ENCODE data around the gene CABP4.
"Not testable (repeated sequence)": the region's sequence is repeated elsewhere in the genome, so short reads cannot be mapped to it uniquely, and the experiment has no call there.

The CABP4 gene

GRCh38 chr11:67464411-67465188 lies 9.4 kb downstream of the CABP4 start:
- H2AFZ ChIP-seq (ENCODE audit: low read depth, low read length), result peak overlapping the region; percentile 51
- peak overlapping the region; percentile 48 to 77 for H3K4ac ChIP-seq (ENCODE audit: low read depth in 1 of 2, low read length in 2 of 2)

GRCh38 chr11:67465189-67465510 lies 10.0 kb downstream of the CABP4 start:
- WGBS, result 79% methylated on average over 3 of the region's 3 CpGs
- no peak overlapping the region for H2BK5ac ChIP-seq (ENCODE audit: low read depth, low read length, poor library complexity, severe bottlenecking)
- H3K27ac ChIP-seq (ENCODE audit: low read length, poor library complexity, severe bottlenecking), result peak overlapping the region; percentile 24
- H4K91ac ChIP-seq (ENCODE audit: low read length), result peak overlapping the region; percentile 9
- peak overlapping the region; percentile 87 for H2AK5ac ChIP-seq (ENCODE audit: low read length, severe bottlenecking)
- H3K18ac ChIP-seq (ENCODE audit: low read depth in 1 of 2, low read length in 2 of 2), result peak overlapping the region in 1 of 2 experiments; percentile 94
- H2BK15ac ChIP-seq (ENCODE audit: low read depth, poor library complexity, severe bottlenecking), result no peak overlapping the region
- H3K14ac ChIP-seq (ENCODE audit: low read length in 2 of 2), result no peak overlapping the region
- H4K8ac ChIP-seq (ENCODE audit: low read length), result no peak overlapping the region
- H3K4me2 ChIP-seq (ENCODE audit: low read length, poor library complexity, severe bottlenecking), result peak overlapping the region; percentile 64
- H3K36me3 ChIP-seq (ENCODE audit: control insufficient read depth in 1 of 2, insufficient read depth in 2 of 2, low read depth in 1 of 2, low read length in 2 of 2), result peaks cover 13 to 17% of the 10 kb centered on the region in 2 experiments
- H3K27me3 ChIP-seq (ENCODE audit: control insufficient read depth in 1 of 2, insufficient read depth in 1 of 2, low read length in 2 of 2), result no peaks in the 10 kb centered on the region
- no peak overlapping the region for H2BK120ac ChIP-seq (ENCODE audit: low read depth, low read length)
- peak; percentile 4 for DNase-seq
- H3K4ac ChIP-seq (ENCODE audit: low read depth in 1 of 2, low read length in 2 of 2), result peak overlapping the region in 1 of 2 experiments; percentile 77
- peaks cover 17% of the 10 kb centered on the region for H3K79me1 ChIP-seq (replicated peaks; ENCODE audit: low read length, poor library complexity, severe bottlenecking)
- H3K4me3 ChIP-seq (ENCODE audit: insufficient read depth in 1 of 2, low read depth in 1 of 2, low read length in 2 of 2), result peak overlapping the region; percentile 65
- peaks cover 32% of the 10 kb centered on the region for H3K4me1 ChIP-seq (ENCODE audit: control insufficient read depth, insufficient read depth, low read depth, low read length)
- H3K23ac ChIP-seq (ENCODE audit: low read length in 2 of 2), result no peak overlapping the region
- H2AFZ ChIP-seq (ENCODE audit: low read depth, low read length), result peak overlapping the region; percentile 36
- H3K9ac ChIP-seq (ENCODE audit: low read length), result no peak overlapping the region
- H2BK12ac ChIP-seq (ENCODE audit: low read length in 2 of 2), result peak overlapping the region in 1 of 2 experiments; percentile 80
- no peaks in the 10 kb centered on the region for H3K9me3 ChIP-seq (ENCODE audit: control insufficient read depth, low read length)

More at GRCh38 chr11:67464411-67465188, 9.4 kb downstream of the CABP4 start:
- Histone ChIP-seq H2BK15ac (ENCODE audit: low read depth, poor library complexity, severe bottlenecking) (peak overlapping the region; percentile 84), H3K4me1 (ENCODE audit: control insufficient read depth, insufficient read depth, low read depth, low read length) (peaks cover 32% of the 10 kb centered on the region), H3K36me3 (ENCODE audit: control insufficient read depth in 1 of 2, insufficient read depth in 2 of 2, low read depth in 1 of 2, low read length in 2 of 2) (peaks cover 13 to 17% of the 10 kb centered on the region in 2 experiments), H2BK5ac (ENCODE audit: low read depth, low read length, poor library complexity, severe bottlenecking) (no peak overlapping the region), H3K18ac (ENCODE audit: low read depth in 1 of 2, low read length in 2 of 2) (peak overlapping the region; percentile 40 to 94), H3K4me2 (ENCODE audit: low read length, poor library complexity, severe bottlenecking) (peak overlapping the region; percentile 64), H3K79me1 (replicated peaks; ENCODE audit: low read length, poor library complexity, severe bottlenecking) (peaks cover 17% of the 10 kb centered on the region), H3K27me3 (ENCODE audit: control insufficient read depth in 1 of 2, insufficient read depth in 1 of 2, low read length in 2 of 2) (no peaks in the 10 kb centered on the region), H3K9me3 (ENCODE audit: control insufficient read depth, low read length) (no peaks in the 10 kb centered on the region), H3K14ac (ENCODE audit: low read length in 2 of 2) (peak overlapping the region in 1 of 2 experiments; percentile 61), H3K4me3 (ENCODE audit: insufficient read depth in 1 of 2, low read depth in 1 of 2, low read length in 2 of 2) (peak overlapping the region; percentile 65), H2BK12ac (ENCODE audit: low read length in 2 of 2) (peak overlapping the region in 1 of 2 experiments; percentile 80), H2AK5ac (ENCODE audit: low read length, severe bottlenecking) (peak overlapping the region; percentile 87), H3K9ac (ENCODE audit: low read length) (peak overlapping the region; percentile 26), H3K23ac (ENCODE audit: low read length in 2 of 2) (no peak overlapping the region), H4K8ac (ENCODE audit: low read length) (peak overlapping the region; percentile 99), H3K27ac (ENCODE audit: low read length, poor library complexity, severe bottlenecking) (peak overlapping the region; percentile 26), H2BK120ac (ENCODE audit: low read depth, low read length) (no peak overlapping the region), H4K91ac (ENCODE audit: low read length) (peak overlapping the region; percentile 90)
- DNase-seq, result peak; percentile 66
- 26% methylated on average over 49 of the region's 56 CpGs for WGBS

GRCh38 chr11:67465530-67465929 lies 10.4 kb downstream of the CABP4 start:
- not testable (repeated sequence) for H2BK15ac ChIP-seq (ENCODE audit: low read depth, poor library complexity, severe bottlenecking); H2BK120ac ChIP-seq (ENCODE audit: low read depth, low read length); H3K4ac ChIP-seq (ENCODE audit: low read depth in 1 of 2, low read length in 2 of 2); H3K9me3 ChIP-seq (ENCODE audit: control insufficient read depth, low read length); H3K4me3 ChIP-seq (ENCODE audit: insufficient read depth in 1 of 2, low read depth in 1 of 2, low read length in 2 of 2); H3K14ac ChIP-seq (ENCODE audit: low read length in 2 of 2); H3K23ac ChIP-seq (ENCODE audit: low read length in 2 of 2); H4K91ac ChIP-seq (ENCODE audit: low read length); H3K18ac ChIP-seq (ENCODE audit: low read depth in 1 of 2, low read length in 2 of 2); H2BK12ac ChIP-seq (ENCODE audit: low read length in 2 of 2); H4K8ac ChIP-seq (ENCODE audit: low read length); DNase-seq; H2BK5ac ChIP-seq (ENCODE audit: low read depth, low read length, poor library complexity, severe bottlenecking); H2AFZ ChIP-seq (ENCODE audit: low read depth, low read length); H3K9ac ChIP-seq (ENCODE audit: low read length); H3K27me3 ChIP-seq (ENCODE audit: control insufficient read depth in 1 of 2, insufficient read depth in 1 of 2, low read length in 2 of 2)
- peaks cover 17% of the 10 kb centered on the region for H3K79me1 ChIP-seq (replicated peaks; ENCODE audit: low read length, poor library complexity, severe bottlenecking)
- H2AK5ac ChIP-seq (ENCODE audit: low read length, severe bottlenecking), result peak overlapping the region; percentile 87
- H3K36me3 ChIP-seq (ENCODE audit: control insufficient read depth in 1 of 2, insufficient read depth in 2 of 2, low read depth in 1 of 2, low read length in 2 of 2), result peaks cover 13 to 17% of the 10 kb centered on the region in 2 experiments
- peak overlapping the region; percentile 24 for H3K27ac ChIP-seq (ENCODE audit: low read length, poor library complexity, severe bottlenecking)
- H3K4me1 ChIP-seq (ENCODE audit: control insufficient read depth, insufficient read depth, low read depth, low read length), result peaks cover 32% of the 10 kb centered on the region
- peak overlapping the region; percentile 64 for H3K4me2 ChIP-seq (ENCODE audit: low read length, poor library complexity, severe bottlenecking)
- WGBS, result 100% methylated on average over 1 of the region's 2 CpGs

DNA sequence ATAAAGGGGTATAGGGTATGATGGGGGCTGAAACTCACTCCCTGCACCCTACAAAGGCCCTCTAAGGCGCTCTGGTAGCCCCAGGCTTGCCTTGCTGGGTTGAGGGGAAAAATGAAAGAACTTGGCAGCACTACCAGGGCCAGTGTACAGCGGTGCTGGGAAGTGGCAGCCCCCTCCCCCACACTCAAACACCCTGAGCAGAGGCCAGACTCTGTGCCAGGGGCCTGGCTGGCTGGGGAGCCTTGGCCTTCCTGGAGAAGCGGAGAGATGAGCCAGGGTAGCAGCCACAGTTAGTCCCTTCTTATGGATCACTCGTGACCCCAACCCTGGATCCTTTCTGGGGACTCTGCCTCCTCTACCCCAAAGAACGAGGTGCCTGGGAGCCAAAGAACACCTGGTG lies 11.2 kb downstream of the CABP4 start:
- peaks cover 32% of the 10 kb centered on the region for H3K4me1 ChIP-seq (ENCODE audit: control insufficient read depth, insufficient read depth, low read depth, low read length)
- no peak overlapping the region for H4K91ac ChIP-seq (ENCODE audit: low read length)
- H3K4ac ChIP-seq (ENCODE audit: low read depth in 1 of 2, low read length in 2 of 2), result no peak overlapping the region
- H3K4me3 ChIP-seq (ENCODE audit: insufficient read depth in 1 of 2, low read depth in 1 of 2, low read length in 2 of 2), result no peak overlapping the region
- no peak overlapping the region for H3K18ac ChIP-seq (ENCODE audit: low read depth in 1 of 2, low read length in 2 of 2)
- no peak overlapping the region for H3K14ac ChIP-seq (ENCODE audit: low read length in 2 of 2)
- H3K9ac ChIP-seq (ENCODE audit: low read length), result no peak overlapping the region
- 94% methylated on average over 3 of the region's 5 CpGs for WGBS
- peaks cover 13 to 17% of the 10 kb centered on the region in 2 experiments for H3K36me3 ChIP-seq (ENCODE audit: control insufficient read depth in 1 of 2, insufficient read depth in 2 of 2, low read depth in 1 of 2, low read length in 2 of 2)
- no peak for DNase-seq
- no peak overlapping the region for H2AK5ac ChIP-seq (ENCODE audit: low read length, severe bottlenecking)
- H2BK120ac ChIP-seq (ENCODE audit: low read depth, low read length), result no peak overlapping the region
- H3K79me1 ChIP-seq (replicated peaks; ENCODE audit: low read length, poor library complexity, severe bottlenecking), result peaks cover 17% of the 10 kb centered on the region
- no peak overlapping the region for H2AFZ ChIP-seq (ENCODE audit: low read depth, low read length)
- H3K9me3 ChIP-seq (ENCODE audit: control insufficient read depth, low read length), result no peaks in the 10 kb centered on the region
- no peak overlapping the region for H3K4me2 ChIP-seq (ENCODE audit: low read length, poor library complexity, severe bottlenecking)
- H2BK12ac ChIP-seq (ENCODE audit: low read length in 2 of 2), result peak overlapping the region in 1 of 2 experiments; percentile 25
- H2BK5ac ChIP-seq (ENCODE audit: low read depth, low read length, poor library complexity, severe bottlenecking), result no peak overlapping the region
- H3K27me3 ChIP-seq (ENCODE audit: control insufficient read depth in 1 of 2, insufficient read depth in 1 of 2, low read length in 2 of 2), result no peaks in the 10 kb centered on the region
- no peak overlapping the region for H3K27ac ChIP-seq (ENCODE audit: low read length, poor library complexity, severe bottlenecking)
- no peak overlapping the region for H2BK15ac ChIP-seq (ENCODE audit: low read depth, poor library complexity, severe bottlenecking)
- no peak overlapping the region for H3K23ac ChIP-seq (ENCODE audit: low read length in 2 of 2)
- no peak overlapping the region for H4K8ac ChIP-seq (ENCODE audit: low read length)

Data from mesenchymal stem cell (in vitro differentiated cells and primary cell).